Dedifferentiated amniotic fluid mesenchymal stem cell (primary cell): Measurements from ENCODE around the gene ZNF180.
"Not testable (repeated sequence)": the region's sequence is repeated elsewhere in the genome, so short reads cannot be mapped to it uniquely, and the experiment has no call there.

Experiments used
- DNase-seq: peaks from one replicate; pipeline ENCODE4 v3.0.0-alpha.2; 2016; ENCODE audit errors: extremely low spot score

Gene ZNF180

GRCh38 chr19:44499962-44500949 is at the start of gene ZNF180:
TSS of gene ZNF180 (minus strand) at chr19:44500522. CDS start at chr19:44497334, 3,188 bp downstream.
- DNase-seq = peak; percentile 94

- DNase-seq = no peak
Measured at GRCh38 chr19:44549507-44549906, 49.2 kb upstream of the ZNF180 start.

- DNase-seq = no peak
Measured at GRCh38 chr19:44548736-44549135, 48.4 kb upstream of the ZNF180 start.

GRCh38 chr19:44544031-44544430 is 43.7 kb upstream of the ZNF180 start:
- DNase-seq = no peak

DNA sequence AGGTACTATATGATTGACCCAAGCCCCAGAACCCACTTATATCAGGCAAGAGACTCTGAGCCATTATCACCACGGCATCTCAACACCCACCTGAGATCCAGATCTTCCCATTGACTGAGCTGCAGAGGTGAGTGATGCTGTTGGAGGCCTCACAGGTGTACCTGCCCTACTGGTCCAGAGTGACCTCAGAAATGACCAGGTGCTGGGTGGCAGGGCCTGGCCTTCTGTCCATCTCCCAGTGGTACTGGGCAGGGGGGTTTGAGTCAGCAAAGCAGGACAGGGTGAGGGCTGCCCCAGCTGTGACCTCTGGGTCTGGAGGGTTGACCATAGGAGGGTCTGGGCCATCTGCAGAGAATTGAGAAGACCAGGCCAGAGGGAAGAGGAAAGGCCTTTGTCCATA is 42.3 kb upstream of the ZNF180 start:
- no peak for DNase-seq

DNA sequence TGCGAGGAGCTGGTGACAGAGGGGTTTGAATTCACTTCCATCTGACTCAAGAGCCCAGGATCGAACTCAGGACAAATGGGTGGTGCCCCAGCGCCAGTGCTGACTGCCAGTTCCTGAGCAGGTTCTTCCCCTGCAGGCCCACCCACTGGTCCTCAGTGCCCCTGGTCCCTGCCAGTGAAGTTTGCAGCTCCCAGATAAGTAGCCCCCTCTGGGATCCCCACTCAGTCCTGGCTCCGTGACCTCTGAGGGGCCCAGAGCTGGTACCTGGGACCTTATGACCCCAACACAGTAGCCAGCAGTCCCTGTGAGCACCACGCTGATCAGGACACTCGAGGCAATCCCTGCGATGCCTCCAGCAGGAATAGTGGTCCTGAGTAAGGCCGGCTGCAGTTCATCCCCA is 40.4 kb upstream of the ZNF180 start:
- no peak for DNase-seq

DNA sequence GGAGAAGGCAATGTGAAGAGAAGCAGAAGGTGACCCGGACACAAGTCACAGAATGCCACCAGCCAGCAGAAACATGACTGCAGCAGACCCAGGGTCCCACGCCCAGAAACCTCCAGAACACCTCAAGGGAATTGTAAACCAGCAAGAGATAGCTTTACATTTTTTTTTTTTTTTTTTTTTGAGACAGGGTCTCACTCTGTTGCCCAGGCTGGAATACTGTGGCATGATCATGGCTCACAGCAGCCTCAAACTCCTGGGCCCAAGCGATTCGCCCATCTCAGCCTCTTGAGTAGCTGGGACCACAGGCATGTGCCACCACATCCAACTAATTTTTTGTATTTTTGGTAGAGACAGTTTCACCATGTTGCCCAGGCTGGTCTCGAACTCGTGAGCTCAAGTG is 39.7 kb upstream of the ZNF180 start:
- no peak for DNase-seq

GRCh38 chr19:44539236-44539826 is 39.0 kb upstream of the ZNF180 start:
- no peak for DNase-seq

- not testable (repeated sequence) for DNase-seq
Measured at GRCh38 chr19:44535361-44535760, 35.0 kb upstream of the ZNF180 start.

DNA sequence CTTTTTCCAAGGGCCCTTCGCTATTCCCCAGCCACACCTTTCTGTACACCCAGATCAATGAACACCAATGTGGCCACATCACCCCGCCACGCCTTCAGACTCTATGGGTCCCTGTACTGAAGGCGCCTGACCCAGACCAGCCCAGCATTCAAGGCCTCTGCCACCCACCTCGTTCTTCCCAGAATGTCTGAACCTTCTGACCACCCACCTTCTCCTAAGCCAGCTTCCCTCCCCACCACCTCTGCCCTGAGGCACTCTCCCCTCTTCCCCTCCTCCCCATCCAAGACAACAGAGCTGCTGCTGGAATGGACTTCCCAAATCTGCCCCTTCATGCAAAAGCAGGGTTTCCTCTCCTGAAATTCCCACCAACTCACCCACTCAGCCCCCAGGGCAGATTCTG is 32.5 kb upstream of the ZNF180 start:
- no peak for DNase-seq

DNA sequence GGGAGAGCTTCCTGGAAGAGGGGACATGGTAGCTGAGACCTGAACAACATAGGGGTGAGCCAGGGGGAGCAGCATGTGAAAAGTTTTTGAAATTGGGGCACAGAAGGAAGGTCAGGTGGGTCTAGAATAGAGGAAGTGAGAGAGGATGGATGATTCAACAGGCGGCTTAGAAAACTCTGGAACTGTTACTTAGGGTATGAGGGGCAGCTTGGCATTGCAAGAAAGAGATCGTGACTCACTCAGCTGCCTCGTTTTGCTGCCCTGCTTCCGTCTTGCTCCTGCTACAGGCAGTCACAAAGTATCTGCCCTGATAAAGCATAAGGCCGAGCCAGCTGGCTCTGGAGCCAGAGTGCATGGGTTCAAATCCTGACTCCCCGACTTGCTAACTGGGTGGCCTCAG is 30.5 kb upstream of the ZNF180 start:
- no peak for DNase-seq

DNA sequence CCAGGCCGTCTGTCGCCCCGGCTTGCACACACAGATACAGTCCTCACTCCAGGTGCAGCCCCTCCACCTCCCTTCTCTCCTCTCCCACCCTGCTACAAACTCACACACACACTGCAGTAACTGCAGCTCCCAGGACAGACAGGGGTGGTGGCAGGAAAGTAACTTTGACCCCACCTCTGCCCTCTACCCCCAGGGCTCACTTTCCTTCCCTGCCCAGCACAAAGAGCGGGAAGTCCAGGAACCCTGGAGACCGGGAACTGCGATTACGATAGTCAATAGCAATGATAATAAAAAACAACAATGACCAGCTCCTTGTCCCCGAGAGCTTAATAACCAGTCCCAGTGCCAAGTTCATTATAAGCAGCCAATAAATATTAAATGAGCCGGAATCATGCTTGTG is 29.2 kb upstream of the ZNF180 start, which contains the start of gene CEACAM20:
TSS of gene CEACAM20 (minus strand) at position 140 of the 400 bp plus-strand sequence. CDS start 166 bp downstream, outside the sequence.
- DNase-seq = no peak

DNA sequence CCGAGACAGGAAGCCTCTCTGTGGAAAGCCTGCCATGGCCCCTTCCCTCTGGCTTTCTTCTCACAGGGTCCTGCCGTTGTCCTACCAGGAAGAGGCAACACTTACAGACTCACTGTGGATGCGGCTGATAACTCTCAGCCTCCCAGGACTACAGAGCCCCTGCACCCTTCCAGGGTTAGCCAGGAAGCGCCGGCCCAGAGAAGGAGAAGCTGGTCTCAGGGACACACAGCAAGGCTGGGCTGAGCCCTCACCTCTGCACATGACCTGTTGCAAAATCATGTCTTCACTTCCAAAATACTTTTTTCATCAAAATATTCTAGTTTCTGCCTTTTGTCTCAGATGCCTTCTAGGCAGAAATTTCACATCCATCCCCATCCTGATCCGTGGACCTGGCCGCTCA is 27.2 kb upstream of the ZNF180 start:
- DNase-seq = peak; percentile 5

GRCh38 chr19:44525721-44526430 is 25.6 kb upstream of the ZNF180 start:
- no peak for DNase-seq

DNA sequence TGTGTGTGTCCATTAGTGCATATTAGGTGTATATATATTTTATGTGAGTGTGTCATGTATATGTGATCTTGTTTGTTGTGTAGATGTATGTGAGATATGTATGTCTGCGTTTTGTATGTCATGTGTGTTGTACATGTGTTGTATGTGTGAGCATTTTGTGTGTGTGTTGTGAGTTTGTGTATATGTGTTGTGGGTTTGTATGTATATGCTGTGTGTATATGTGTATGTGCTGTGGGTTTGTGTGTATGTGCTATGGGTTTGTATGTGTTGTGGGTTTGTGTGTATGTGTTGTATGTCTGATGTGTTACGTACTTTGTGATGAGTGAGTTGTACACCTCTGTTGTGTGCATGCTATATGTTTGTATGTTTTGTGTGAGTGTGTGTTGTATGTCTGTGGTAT is 21.0 kb upstream of the ZNF180 start:
- no peak for DNase-seq

- DNase-seq = no peak
Measured at GRCh38 chr19:44517146-44517545, 16.8 kb upstream of the ZNF180 start.

DNA sequence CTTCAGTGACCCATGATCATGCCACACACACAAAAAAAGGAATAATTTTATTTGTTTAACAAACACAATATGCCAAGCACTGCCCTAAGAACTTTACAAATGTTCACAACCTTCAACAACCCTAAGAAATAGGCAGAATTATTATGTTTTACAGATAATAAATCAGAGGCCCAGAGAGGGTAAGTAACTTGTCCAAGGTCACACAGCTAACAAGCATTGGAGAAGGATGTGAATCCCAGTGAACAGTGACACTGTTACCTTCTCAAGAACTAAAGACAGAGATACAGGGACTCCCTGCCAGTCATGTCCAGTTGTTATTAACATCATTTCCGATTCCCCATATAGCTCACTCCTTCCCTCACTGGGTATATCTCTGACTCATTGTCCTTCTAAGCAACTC is 15.6 kb upstream of the ZNF180 start:
- DNase-seq = no peak

- DNase-seq = no peak
Measured at GRCh38 chr19:44515031-44515430, 14.7 kb upstream of the ZNF180 start.

- no peak for DNase-seq
Measured at GRCh38 chr19:44512326-44513298, 12.3 kb upstream of the ZNF180 start.

DNA sequence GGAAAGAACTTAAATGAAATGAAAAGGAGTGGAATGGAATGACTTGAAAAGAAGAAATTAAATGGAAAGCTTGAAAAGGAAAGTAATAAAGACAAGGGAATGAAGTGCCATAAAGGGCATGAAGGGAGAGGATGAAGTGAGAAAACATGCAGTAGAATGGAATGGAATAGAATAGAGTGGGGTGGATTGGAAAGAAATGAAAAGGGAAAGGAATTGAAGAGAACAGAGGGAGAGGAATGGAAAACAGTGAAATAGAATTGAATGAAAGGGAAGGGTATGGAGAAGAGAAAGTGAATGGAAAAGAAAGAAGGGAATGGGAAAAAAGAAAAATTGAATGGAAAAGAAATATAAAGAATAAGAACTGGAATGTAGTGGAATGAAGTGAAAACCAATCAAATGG is 9.2 kb upstream of the ZNF180 start:
- DNase-seq = no peak

DNA sequence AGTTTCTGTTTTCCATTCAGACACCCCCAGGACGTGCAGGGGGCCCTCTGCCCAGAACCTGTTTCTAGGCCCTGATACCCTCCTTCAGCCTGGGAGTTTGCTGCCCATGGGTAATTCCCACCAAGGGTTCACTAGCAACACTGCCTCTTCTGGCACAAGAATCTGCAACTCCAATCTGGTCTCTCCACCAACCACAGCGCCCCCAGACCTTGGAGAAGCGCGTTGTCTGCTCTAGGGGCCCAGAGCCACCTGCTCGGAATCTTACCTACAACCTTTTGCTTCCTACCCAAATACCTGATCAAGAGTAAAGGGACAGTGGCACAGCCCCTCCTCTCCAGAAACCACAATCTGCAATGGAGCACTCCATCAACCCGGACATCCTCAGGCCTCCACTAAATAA is 763 bp downstream of the ZNF180 start:
- DNase-seq = no peak
